ENCODE measurements around the gene KRT9. TPM values are rescaled to one million over a fixed set of nuclear protein-coding genes. Genes with fewer than 3 reads are reported as not detected.
"Not testable (repeated sequence)": the region's sequence is repeated elsewhere in the genome, so short reads cannot be mapped to it uniquely, and the experiment has no call there.

The KRT9 gene
- total RNA-seq, 1 donor from 2014 or later, result not detected

DNA sequence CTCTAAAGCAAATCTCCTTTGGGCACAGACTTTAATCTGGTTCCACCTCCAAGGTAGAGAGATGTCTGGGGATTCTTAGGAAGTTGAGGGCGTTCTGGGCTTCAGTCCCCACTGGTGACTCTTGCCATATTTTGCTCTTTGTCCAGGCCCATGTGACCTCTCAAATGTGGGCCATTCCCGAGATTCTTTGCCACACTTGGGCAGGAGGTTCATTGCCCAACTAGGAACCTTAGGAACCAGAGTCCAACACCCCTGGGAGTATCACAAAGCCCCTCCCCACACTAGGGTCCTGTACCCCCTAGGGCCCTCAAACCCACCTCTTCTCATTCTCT, 8.4 kb upstream of the KRT9 start:
- intact Hi-C loops (cut with micrococcal nuclease), result no loop called here

DNA sequence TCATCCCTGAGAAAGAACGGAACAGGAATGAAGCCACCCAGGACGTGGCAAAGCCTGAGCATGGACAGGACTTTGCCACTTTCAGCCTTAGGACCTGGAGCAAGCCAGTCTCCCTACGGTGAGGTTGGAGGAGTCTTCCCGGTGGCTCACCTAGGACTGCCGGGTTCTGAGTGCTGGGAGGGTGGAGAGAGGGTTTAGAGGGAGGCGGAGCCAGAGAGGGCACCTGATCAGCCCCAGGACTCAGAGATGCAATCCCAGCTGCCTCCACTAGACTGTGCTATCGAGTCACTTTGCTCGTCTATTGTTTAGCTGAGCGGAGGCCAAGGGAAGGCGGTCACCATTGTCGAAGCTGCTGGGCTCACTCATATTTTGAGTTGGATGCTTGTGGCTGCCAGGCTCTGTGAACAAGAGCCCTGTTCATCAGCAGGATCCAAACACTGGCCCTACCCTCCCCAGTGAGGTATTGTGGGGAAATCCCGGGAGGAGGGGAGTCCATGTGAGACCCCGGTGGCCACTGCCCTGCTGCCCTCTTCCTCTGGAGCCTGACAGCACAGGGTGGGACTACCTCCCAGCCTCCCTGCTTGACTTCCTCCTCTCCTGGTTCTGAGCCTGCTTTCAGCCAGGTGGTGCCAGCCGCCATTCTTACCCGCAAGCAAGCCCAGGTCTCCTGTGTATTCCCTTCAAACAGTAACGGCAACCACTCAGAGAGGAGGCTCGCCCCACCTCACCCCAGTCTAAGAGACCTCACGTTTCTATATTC, 7.8 kb upstream of the KRT9 start:
- intact Hi-C loops (cut with micrococcal nuclease), result loop anchor here (1.0 kb wide), 4 partner anchors 30 to 88 kb away; no protein-coding TSS in a partner anchor

DNA sequence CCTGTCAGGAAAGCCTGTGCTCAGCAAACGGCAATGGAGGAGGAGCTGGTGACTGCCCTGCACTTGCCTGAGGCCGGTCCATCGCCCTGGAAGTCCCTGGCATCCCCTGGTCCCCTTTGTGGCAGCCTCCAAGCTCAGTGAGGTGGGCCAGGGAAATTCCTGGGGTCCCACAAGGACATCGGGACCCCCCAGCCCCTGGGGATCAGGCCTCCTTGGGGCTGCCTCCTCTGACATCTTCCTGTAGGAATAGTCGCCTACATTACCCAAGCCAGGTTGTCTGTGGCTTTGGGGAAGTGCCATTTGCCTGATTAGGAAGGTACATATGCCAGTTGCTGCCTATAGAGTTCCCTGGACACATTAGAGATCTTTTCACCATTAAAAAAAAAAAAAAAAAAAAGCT, 7.1 kb upstream of the KRT9 start:
- intact Hi-C loops (cut with micrococcal nuclease), result loop anchor here (1.0 kb wide), 4 partner anchors 30 to 88 kb away; no protein-coding TSS in a partner anchor

DNA sequence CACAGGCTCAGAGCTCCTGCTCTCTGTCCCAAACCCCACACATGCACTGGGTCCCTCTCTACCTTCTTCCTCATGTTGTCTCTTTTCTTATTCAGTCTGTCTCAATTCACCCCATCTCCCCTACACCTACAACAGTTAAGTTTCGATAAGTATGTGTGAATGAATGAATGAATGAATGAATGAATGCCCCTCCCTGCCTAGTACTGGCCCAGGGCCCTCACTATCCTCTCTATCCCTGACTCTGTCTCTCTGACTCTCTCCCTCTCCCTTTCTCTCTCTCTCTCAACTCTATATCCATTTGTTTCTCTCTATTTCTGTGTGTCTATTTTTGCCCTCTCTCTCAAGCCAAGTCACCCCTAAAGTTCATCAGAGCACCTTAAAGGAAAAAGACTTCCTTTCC, 6.7 kb upstream of the KRT9 start:
- intact Hi-C loops (cut with micrococcal nuclease), result no loop called here

DNA sequence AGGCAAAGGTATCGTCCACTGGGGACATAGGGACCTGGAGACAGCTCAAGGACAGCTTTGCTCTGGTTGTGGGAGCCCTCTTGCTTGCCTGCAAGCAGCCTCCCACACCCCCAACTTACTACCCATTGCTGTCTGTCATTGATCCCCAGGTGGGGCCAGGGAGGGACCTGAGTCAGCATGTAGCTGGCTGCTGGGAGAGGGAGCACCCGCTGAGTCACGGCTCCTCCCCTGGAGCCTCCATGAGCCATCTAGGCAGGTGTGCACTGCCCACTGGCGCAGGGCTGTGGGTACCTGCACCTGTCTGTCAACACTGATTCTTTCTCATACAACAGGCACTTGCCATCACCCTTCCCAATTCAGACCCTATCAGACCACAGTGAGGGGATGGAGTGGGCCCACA, 4.9 kb upstream of the KRT9 start:
- intact Hi-C loops (cut with micrococcal nuclease), result not testable (repeated sequence)

DNA sequence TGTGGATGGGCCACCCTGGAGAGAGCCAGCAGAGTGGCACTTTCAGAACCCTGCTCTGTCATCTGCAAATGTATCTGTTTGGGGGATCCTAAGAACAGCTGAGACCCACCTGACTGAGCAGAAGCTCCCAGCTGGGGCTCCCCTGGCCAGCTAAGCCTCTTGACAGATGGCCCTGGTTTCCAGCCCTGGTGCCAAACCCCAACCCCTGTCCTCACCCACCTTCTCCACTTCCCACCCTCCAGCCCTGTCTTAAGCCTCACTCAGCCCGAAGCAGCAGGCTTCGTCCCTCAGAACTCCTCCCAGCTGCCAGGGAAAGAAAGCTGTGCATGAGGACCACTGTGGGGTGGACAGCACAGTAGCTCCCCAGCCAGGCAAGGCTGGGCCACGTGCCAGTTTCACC, 3.5 kb upstream of the KRT9 start:
- intact Hi-C loops (cut with micrococcal nuclease), result no loop called here

DNA sequence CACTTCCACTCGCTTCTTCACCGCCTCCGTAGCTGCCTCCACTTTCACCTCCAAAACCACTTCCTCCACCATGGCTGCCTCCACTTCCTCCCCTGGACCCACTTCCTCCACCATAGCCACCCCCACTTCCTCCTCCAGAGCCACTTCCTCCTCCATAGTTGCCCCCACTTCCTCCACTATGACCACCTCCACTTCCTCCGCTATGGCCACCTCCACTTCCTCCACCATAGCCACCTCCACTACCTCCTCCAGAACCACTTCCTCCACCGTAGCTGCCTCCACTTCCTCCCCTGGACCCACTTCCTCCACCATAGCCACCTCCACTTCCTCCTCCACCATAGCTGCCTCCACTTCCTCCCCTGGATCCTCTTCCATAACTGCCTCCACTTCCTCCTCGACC, 4.5 kb downstream of the KRT9 start:
- intact Hi-C loops (cut with micrococcal nuclease), result no loop called here

DNA sequence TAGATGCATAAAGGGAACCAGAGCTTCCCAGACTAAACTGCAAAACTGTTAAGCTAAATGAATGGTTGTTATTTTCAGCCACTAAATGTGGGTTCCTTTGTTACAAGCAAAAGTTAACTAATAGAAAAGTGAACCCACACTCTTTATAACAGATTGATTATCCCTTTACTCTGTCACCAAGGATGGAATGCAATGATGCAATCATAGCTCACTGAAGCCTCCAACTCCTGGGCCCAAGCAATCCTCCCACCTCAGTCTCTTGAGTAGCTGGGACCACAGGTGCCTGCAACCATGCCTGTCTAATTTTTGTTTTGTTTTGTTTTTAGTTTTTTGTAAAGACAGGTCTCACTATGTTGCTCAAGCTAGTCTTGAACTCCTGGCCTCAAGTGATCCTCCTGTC, 6.5 kb downstream of the KRT9 start:
- intact Hi-C loops (cut with micrococcal nuclease), result no loop called here

DNA sequence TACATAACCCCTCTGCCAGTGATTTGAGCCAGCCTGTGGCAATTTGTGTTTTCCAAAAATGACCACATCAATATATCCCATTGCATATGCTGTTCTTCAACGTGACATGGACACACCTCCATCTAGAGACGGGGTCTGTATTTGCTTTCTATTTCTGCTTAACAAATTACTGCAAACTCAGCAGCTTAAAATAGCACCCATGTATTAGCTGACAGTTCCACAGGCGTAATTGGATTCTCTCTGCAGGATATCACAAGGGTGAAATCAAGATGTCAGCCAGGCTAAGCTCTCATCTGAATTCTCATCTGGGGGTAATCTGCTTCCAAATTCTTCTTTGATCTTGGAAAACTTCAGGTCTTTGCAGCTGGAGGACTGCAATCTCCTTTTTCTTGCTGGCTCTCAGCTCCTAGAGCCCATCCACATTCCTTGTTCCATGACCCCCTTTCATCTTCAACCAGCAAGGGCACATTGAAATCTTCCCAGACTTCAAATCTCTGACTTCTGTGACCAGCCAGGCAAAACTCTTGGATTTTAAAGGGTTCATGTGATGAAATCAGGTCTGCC, 8.2 kb downstream of the KRT9 start:
- intact Hi-C loops (cut with micrococcal nuclease), result no loop called here

DNA sequence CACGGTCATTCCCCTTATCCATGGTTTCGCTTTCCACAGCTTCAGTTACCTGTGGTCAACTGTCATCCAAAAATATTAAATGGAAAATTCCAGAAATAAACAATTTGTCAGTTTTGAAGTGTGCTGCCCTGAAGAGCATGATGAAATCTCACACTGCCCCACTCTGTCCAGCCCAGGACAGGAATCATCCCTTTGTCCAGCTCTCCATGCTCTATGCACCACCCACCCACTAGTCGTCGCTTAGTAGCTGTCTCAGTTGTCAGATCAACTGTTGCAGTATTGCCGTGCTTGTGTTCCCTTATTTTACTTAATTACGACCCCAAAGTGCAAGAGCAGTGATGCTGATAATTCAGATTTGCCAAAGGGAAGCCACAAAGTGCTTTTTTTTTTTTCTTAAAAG, 10.3 kb downstream of the KRT9 start:
- intact Hi-C loops (cut with micrococcal nuclease), result no loop called here

DNA sequence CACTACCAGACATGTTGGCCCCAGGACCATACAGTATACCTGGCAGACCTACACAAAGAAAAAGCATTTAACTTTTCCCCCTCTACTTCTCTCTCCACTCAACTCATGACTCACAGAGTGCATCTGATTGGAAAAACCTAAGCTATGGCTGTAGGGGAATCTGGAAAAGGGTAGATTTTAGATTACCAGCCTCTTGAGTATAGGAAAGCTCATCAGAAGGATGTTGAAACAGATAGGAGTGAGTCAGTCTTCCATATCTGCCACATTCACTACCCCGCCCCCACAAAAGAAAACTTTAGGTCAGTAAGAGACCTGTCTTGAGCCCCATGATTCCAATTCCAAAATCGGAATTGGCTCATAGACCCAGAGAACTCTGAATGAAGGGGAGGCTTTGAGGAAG, 12.3 kb downstream of the KRT9 start:
- intact Hi-C loops (cut with micrococcal nuclease), result no loop called here

DNA sequence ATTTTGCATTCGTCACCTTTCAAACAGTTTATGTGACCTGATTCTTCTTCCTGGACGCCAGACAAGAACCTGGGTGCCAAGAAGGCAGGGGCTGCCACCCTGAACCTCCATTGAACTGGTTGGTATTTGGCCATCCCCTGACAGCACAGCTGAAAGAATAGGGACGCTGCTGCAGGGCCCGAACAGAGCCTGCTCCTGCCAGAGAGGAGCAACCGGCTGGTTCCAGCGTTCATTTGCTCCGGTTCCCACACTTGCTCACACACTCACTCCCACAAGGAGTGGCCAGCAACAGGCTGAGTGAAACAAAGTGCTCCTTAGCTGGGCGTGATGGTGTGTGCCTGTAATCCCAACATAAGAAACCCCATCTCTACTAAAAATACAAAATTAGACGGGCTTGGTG, 14.9 kb downstream of the KRT9 start:
- intact Hi-C loops (cut with micrococcal nuclease), result no loop called here

DNA sequence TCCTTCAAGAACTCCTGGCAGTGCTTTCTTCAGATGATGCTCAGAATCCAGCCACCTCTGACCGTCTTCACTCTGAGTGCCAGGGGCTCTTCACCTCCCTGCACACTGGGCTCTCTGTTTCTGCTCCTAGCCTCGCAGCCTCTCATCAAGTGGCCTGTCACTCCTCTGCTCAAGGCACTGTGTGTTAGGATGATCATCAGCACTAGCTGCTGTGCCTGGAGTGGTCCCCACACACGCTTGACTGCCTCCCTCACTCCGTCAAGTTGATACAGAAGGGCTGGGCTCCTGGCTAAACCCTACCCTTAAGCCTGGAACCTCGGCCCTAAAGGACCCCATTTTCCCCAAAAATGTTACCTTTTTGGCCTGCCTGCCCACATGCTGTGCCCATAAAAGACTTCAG, 15.6 kb downstream of the KRT9 start:
- intact Hi-C loops (cut with micrococcal nuclease), result no loop called here

DNA sequence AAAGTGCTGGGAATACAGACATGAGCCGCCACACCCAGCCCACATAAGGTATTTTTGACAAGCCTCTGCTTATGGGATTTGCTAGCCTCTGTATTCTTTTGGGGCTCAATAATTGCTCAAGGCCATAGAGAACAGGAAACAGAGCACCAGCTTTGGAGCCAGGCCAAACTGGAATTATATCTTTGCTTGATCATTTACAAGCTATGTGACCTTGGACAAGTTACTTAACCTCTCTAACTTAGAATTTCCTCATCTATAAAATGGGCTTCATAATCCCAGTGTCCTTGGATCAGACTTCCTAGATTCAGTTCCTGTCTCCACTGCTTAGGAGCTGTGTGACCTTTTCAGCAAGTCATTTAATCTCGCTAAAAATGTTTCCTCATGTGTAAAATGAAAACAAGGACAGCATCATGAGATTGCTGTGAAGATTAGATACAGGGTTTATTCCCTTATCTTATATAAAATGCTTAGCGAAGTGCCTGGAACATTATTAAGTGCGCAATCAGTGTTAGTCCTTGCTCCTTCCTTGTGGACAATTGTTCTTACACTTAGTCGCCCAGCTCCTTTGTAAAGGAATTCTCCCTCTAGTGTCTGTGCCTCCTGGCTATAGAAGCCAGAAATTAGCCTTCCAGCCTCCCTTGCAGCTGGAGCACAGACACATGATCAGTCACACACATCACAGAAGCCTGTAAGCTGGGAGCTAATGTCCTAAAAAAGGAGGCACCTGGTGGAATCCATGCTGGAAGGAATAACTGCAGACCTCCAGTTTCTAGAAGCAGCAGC, 16.6 kb downstream of the KRT9 start:
- intact Hi-C loops (cut with micrococcal nuclease), result no loop called here

DNA sequence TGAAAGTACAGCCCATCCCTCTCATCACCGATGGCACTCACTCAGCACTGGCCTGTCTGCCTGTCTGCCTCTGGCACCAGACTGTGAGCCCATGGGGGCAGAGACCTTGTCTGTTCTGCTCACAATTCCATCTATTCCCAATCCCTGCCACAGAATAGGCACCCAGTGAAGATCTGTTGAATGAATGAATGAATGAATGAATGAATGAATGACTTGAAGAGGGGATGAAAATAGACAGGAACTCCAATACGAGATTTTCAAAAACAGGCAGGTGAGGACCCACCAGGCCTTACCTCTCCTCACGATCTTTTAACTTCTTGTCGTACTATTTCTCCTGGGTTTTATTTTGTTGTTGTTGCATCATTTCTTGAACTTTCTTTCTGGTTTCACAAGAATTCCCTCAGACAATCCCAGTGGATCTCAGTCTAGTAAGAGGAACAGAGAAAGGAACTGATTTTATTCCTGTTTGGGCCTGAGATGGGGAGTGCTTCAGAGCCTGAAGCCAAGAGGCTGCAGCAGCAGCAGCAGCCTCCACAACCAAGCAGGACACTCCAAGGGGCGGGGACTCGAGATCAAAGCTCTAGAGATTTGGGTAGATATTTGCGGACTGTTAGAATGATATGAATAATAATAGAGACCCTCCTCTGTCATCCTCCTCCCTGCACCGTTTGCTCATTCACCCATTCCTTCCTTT, 17.7 kb downstream of the KRT9 start:
- intact Hi-C loops (cut with micrococcal nuclease), result no loop called here

DNA sequence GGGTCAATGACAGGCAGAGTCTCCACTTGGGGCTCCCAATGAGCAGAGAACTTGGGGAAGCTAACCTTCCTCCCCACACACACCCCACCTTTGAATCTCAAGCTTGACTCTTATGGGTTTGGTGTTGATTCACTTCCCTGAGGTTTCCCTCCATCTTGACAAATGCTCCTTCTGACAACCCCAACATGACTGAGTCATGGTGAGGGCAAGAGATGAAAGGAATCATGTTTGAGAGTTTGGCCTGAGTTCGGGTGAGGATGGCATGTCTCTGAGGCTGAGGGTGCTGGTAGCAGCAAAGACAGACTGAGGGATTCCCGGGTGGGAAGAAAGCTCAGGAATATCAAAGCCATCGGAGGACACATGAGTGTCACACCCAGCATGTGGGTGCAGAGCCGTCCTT, 18.7 kb downstream of the KRT9 start:
- intact Hi-C loops (cut with micrococcal nuclease), result no loop called here

DNA sequence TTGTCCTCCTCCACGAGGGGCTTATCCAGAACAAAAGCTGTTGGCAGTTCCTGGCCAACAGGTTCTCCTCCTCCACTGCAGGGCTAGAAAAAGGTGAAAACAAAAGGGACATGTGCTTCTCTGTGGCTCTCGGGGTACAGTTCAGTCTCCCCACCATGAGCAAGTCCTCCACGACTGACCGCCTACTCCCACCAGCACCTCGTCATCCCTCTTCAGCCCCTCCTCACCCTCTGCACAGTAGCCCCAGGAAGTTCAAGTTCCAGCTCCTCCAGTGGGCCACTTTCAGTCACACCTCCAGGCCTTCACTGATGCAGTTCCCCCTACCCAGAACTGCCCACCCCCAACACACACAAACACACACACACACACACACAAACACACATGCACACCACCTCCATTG, 19.4 kb downstream of the KRT9 start:
- intact Hi-C loops (cut with micrococcal nuclease), result no loop called here

DNA sequence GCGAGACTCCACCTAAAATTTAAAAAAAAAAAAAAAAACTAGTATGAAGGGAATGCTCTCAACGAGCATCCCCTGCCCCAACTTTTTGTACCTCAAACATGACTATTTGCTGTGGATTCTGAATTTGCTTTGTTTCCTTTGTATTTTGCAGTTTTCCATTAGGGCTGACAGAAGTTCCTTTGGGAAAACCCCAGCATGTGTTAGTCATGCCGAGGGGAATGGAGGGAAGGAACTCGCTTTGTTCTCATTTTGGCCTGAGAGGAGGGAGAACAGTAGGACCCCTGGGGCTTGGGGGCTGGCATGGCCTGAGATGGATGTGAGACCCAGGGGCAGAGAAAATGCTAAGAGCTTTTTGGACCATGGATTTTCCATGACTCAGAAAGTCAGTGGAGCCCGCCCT, 20.5 kb downstream of the KRT9 start:
- intact Hi-C loops (cut with micrococcal nuclease), result no loop called here

DNA sequence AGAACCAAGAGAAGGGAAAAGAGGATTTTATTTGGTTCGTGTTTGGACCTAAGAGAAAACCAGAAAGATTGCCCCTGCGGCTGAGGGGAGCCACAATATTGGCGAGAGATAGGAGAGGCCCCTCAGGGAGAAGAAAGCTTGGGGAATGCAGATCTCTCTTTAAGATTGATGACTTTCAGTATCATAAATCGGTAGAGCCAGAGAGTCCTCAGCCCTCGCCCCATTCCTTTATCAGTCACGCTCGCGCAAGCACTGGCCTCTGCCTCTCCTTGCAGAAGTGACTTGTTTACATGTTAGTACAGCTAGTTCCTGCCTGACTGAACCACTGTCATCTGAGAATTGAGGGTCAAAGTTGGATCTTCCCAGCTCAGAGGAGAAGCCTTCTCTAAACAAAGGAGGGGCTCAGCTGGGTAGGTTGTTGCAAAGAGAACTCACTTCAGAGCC, 22.2 kb downstream of the KRT9 start:
- intact Hi-C loops (cut with micrococcal nuclease), result loop anchor here (1.0 to 2.0 kb wide), 7 partner anchors 30 to 747 kb away; no protein-coding TSS in a partner anchor

DNA sequence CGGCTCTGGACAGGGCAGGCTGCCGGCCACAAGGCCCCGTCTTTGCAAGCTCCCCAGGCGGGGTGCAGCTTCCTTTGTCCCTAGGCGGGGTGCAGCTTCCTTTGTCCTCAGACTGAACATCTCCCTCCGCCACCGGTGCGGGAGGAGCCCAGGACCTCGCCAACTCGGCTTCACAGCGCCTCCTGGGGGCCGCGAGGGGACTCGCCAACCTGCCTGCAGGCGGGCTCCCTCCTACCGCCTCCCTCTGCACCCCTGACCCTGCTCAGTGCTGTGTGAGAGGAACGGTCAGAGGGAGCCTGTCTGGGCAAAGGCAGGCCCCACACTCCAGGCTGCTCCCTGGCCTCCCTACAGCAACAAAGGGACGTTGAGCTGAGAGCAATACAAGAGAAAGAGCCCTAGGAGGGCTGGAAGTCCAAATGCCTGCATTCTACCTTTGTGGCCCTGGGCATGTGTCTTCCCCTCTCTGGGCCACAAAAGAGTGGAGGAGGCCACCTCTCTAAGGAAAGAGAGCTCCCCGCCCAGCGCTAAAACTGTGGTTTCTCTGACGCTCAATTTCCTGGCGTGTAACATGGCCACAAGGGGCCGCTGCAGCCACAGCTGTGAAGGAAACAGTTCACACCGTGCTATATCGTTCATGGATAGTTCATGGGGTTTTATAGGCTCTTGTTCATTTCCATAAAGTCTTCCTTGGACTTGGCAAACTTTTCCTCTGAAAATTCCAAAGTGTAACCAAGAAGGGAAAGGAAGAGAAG, 22.8 kb downstream of the KRT9 start:
- intact Hi-C loops (cut with micrococcal nuclease), result loop anchor here (1.0 to 2.0 kb wide), 8 partner anchors 30 to 746 kb away; no protein-coding TSS in a partner anchor

Data from T-helper 1 cell treated with Interleukin-12 subunit alpha and Interleukin-12 subunit beta and Interleukin-4 antibody, amounts not matched to agents 30 ng/mL and 1 ng/mL, for 36 hours (primary cell).